ENCODE results near the gene RNF150.
"Not testable (repeated sequence)": the region's sequence is repeated elsewhere in the genome, so short reads cannot be mapped to it uniquely, and the experiment has no call there.

Gene RNF150

DNA sequence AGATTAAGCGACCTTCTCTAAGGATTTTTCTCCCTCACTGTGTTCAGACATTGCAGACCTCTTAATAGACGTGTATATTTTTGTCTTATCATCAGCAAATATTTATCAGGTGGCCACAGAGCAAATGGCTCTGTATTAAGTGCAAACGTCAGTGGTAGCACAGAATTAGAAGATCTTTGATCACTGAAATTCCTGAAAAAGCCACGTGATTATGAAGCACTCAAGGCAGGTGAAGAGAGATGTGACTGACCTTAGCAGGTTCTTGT, 271.2 kb downstream of the RNF150 start:
- DNase-seq (ENCODE audit: low spot score): no peak

DNA sequence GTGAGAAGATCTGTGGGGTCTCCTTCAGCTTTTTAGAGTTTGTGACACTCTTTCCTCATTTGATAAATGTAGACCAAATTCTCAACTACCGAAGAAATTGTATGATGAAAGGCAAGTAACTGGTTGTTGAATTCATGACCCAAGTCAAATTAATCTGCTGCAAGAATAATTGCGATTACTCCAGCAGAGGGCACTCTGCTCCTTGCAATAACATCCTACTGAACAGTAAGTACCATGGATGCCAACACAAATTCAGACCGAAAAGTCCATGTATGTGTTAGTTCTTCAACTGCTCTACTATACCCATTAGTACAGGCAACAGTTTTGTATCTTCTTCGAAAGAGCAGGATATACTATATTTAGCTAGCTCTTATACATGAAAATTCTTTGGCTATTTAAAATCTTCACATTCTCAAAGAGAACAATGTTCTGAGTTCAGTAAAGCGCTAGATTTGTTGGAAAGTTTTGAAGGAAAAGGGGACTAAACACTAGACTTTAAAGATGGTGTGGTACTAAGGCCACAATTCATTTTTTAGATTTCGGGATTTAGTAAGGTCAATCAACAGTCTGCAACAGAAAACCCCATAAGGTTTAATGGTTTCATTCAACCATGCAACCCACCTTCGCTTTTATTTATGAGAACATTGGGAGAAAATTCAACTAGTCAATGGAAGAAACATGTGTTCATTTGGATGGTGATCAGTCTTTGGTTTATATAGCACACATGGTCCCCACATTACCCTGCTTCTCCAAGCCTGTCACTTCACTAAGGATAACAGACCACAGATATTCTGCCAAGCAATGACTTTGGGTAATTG, 271.7 kb downstream of the RNF150 start:
- DNase-seq (ENCODE audit: low spot score): peak; percentile 61

DNA sequence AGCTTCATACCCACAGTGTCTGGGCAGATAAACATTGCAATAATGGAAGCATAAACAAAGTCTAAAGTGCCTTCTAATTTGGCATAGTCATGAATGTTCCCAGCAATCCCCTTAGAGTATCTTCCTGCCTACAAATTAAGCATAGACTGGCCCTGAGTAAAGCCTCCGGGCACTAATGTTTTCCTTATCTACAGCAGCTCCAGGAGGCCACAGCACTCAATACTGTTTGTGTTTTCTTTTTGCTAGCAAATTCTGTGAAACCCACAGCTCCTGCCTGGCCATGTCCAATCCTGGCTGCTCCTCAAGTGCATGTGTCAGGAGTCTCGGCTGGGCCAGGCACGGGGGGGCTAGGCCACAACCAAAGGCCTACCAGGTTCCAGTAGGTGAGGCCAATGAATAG, 274.4 kb downstream of the RNF150 start:
- DNase-seq (ENCODE audit: low spot score): no peak

DNA sequence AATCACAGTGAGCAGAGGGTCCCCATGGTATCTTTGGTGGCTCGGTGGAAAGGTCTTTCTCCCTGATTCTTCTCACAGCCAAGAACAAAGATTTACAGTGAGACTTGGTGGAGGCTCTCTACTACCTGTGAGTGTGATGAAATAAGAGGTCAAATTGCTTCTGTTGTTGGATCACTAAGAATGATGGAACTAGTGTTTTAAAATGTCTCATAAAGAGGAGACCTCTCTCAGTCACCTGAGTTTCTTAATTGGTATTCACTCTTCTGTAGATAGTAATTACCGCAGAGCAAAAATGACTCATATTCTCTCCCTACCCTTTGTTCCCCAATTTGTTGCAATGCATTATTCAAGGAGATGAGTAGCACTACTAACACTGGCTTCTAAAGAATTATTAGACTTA, 276.2 kb downstream of the RNF150 start:
- no peak for DNase-seq (ENCODE audit: low spot score)

DNA sequence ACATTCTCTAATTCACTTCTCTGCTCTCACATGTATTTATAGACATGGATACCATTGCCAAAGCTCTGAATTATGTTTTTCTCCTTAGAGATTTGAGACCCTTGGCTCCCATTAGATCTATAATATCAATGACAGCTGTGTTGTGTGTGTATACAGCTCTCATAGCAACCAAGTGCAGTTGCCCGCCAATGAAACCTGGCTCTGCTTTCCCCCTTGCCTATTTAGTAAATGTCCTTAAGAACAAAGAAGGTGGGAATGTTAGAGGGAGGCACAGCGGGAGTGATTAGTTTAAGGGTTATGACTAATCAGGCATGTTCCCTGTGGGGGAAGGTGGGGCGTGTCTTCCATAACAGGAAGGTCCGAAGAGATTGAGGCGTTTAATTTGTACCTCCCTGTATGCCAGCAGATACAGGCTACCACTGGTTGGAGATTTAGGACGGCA, 276.6 kb downstream of the RNF150 start:
- DNase-seq (ENCODE audit: low spot score): no peak

DNA sequence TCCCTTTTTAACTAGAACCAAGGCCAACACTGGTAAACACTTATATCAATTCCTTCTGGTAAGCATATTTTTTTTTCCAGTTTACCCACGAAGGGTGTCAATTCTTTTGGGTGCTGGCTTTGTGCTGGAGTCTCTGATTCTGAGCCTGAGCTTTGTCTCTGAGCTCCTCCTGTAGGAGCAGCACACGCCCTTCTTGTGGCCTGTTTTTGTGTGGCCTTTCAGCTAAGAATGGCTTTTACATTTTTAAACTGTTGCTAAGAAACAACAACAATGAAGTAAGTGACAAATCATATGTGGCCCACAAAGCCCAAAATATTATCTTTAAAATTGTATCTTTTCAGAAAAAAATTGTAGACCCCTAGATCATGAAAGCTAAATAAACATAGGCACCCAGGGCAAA, 279.1 kb downstream of the RNF150 start:
- no peak for DNase-seq (ENCODE audit: low spot score)

DNA sequence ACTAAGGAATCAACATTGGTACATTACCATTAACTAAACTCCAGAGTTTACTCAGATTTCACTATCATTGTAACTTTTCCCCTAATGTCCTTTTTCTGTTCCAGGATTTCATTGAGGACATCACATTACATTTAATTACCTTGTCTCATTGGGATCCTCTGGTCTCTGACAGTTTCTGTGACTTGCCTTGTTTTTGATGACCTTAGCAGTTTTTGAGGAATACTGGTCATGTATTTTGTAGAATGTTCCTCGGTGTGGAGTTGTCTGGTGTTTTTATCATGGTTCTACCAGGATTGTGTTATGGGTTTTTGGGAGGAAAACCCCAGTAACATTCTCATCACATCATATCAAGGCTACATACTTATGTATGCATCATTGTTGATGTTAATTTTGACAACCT, 281.5 kb downstream of the RNF150 start:
- DNase-seq (ENCODE audit: low spot score): no peak

DNA sequence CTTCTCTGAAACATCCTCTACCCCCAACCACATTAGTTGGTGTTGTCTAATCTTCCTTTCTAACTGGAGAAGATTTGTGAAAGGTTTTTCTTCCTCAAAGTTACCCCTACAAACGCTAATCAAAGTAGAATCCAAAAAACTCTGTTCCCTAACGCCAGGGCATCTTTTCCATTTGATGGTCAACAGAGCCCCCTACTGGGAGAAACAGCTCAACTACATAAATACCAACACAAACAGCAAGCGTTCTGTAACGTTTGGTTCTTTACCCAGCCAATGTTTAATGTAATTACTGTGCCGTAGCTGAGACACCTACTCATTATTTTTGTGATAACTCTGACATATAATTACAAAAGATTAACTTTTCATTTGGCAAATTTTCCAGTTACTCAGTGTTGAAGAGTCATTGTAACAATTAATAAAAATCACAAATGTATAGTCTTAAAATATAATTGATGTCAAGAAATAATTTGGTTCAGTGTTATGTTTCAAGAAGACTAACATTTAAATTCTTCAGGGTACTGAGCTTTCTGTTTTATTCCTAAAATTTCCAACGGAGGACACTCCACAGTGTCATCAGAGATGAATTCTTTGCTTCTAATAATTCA, 282.1 kb downstream of the RNF150 start:
- peak; percentile 51 for DNase-seq (ENCODE audit: low spot score)

DNA sequence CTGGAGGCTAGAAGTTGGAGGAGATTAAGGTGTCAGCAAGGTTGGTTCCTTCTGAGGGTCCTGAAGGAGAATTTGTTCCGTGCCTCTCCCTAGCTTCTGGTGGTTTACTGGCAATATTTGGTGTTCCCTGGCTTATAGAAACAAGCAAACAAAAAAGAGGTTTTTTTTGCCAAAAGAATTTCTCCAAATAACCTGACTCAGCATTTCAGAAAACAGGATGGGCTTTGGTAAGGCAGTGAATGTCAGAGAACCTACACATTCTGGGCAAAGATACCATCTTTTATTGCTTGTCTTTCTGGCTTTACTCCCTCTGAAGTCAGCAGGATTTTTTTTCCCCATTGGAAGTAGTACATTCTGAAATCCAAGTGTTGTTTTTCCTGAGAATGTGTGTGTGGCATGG, 283.7 kb downstream of the RNF150 start:
- no peak for DNase-seq (ENCODE audit: low spot score)

DNA sequence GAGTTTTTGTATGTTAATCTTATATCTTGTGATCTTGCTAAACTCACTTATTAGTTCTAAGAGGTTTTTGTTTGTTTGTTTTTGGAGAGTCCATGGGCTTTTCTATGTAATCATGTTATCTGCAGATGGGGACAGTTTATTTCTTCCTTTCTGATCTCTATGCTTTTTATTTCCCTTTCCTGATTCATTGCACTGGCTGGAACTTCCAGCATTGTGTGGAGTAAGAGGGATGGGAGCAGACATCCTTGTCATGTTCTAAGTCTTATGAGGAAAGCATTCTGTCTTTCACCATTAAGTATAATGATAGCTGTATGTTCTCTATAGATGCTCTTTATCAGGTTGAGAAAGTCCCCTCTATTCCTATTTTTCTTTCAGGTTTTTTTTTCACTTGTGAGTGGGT, 286.5 kb downstream of the RNF150 start:
- DNase-seq (ENCODE audit: low spot score): no peak

DNA sequence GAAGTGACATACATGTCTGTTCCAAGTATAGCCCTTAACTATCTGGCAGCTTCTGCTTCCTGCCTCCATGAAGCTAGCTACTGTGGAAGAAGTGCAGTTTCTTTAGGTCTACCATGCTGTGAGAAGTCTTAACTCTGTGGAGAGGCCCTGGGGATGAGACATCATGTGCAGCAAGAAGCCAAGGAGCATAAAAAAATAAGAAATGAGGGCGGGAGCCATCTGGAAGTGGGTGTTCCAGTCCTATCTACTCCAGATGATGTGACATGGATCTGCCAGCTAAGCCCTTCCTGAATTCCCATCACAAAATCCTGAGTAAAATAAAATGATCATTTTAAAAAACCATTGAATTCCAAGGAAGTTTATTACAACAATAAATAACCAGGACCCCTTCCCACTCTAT, 289.2 kb downstream of the RNF150 start:
- no peak for DNase-seq (ENCODE audit: low spot score)

DNA sequence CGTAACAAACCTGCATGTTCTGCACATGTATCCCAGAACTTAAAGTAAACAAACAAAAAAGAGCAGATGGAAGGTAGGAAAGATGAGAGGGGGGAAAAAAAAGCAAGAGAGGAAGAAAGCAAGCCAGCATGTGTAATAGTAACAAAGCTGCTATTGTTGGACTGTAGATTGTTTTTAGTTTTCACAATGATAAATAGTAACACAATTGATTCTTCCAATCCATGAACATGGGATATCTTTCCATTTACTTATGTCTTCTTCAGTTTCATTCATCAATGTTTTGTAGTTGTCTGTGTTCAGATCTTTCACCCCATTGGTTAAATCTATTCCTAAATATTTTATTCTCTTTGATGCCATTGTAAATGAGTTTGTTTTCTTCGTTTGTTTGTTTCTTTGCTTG, 292.1 kb downstream of the RNF150 start:
- no peak for DNase-seq (ENCODE audit: low spot score)

DNA sequence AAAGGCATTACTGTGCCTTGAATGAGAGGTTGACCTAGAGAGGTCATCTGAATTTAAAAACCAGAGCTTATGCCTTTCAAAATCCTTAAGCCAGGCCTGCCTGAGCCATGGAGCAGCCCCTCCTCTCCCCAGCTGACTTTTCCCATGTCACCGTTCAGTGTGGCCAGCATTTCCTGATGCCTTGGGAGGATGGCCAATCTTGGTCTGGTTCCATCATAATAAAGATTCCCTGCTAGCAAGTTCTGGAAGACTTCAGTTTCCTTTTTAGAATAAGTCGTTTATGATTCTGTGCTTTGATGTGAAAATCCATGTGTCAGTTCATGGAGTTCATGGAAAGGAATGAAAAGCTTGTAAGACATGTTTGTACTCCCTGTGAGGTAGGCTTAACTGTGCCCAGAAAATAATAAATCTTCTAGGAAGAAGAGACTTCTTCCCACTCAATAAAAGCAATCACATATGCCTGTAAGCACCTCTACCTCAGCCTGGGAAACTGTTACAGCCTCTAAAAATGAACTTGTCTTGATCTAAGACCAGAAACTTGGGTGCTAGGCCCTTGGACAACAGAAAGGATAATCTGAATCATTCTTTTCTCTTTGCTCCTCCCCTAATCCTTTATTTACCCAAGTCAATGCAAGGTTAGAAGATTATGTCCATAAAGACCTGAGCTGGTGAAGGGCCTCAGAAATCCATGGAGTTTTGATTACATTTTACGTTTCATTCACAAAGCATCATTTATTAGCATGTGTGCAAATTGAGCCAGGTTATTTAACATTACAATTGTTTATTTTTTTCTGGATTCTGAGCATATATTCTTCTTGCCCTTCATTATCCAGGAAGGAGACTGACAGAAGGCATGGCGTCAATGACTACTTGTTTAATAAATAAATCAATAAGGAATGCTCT, 293.1 kb downstream of the RNF150 start:
- no peak for DNase-seq (ENCODE audit: low spot score)

DNA sequence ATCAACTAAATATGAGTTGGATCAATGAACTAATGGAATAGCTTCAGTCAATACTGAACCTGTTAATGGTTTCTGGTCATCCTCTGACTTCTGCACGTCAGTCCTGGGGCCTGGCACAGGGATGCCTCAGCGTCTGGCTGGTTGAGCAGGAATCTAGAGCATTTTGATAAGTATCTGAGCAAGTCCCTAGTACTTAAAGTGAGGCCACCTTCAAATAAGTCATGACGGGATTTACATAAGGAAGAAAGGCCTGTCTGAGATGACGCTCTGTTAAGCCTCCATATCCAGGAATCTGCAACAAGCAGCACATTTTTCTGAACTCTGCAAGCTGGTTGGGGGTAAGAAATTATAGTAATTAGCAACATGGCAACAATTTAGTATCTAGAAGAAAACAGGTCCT, 293.9 kb downstream of the RNF150 start:
- DNase-seq (ENCODE audit: low spot score): no peak

DNA sequence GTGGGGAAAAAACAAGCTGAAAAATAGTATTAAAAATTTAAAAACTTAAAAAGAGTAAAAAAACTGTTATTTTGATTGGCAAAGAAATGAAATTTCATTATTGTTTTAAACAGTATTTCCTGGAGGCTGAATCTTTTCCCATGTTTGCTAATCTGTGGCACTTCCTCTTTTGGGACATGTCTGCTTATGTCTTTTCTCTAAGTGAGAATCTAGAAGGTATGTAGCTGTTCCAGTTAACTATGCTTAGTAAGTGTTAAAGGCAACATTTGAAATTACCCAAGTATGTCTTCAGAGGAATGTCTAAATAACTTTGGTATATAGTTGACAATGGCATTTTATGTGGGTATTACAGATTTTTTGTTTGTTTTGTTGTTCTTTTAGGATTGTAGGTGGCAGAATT, 295.5 kb downstream of the RNF150 start:
- DNase-seq (ENCODE audit: low spot score): no peak

DNA sequence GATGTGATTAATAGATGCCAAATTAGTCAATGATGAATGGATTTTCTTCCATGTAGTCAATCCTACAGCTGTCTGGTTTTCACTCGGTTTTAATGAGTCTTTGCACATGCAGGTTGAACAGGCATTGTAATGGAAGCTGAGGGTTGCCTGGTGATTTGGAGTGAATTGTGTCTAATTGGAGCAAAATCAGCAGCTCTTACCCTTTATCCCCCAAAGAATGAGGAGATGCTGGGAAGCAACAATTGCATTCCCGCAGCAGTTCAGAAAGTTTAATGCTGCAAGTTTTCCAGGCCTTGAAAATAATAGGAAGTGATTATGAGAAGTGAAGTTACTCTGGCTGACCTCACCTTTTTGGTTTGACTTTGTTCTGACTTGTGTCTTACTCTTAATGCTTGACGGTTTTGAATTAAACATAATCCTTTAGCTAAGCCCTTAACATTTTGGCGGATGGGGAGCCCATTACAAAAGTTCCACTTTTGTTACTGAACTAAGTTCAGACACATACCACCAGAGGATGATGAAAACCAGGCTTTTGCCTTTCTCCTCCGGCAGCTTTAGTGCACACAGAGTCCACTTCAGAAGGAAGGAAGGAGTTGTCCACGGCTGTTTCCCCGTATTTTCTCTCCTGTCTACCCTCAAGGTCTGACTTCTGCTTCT, 298.3 kb downstream of the RNF150 start:
- DNase-seq (ENCODE audit: low spot score): no peak

DNA sequence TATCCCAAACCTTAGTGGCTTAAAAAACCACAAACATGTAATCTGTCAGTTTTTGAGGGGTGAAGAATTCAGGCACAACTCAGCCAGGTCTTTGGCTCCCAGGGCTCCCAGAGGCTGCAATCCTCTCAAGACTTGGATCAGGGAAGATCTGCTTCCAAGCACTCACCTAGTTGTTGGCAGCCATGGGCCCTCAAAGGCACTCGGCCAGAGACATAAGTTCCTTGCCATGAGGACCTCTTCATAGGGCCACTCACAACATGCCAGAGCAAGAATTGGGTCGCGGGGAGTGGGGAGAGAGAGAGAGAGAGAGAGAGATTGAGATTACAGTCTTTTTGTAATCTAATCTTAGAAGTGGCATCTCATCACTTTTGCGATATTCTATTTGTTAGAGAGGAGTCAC, 300.0 kb downstream of the RNF150 start:
- no peak for DNase-seq (ENCODE audit: low spot score)

DNA sequence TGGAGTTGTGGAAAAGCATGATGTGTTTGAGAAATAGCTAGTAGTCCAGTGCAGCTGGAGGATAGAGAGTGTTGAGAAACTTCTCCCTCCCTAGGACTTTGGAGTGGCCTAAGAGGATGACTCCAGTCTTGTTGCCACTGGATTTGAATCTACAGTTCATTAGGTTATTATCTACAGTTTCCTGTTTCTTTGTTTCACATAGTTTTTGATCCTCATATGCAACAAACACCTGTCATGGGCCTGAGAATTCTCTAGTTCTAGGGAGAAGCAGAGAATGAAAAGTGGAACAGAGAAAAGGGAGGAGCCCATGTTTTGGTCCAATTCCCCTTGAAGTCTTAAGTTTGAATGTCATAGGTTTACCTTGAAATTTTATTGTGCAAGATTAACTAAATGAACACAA, 303.4 kb downstream of the RNF150 start:
- DNase-seq (ENCODE audit: low spot score): no peak

DNA sequence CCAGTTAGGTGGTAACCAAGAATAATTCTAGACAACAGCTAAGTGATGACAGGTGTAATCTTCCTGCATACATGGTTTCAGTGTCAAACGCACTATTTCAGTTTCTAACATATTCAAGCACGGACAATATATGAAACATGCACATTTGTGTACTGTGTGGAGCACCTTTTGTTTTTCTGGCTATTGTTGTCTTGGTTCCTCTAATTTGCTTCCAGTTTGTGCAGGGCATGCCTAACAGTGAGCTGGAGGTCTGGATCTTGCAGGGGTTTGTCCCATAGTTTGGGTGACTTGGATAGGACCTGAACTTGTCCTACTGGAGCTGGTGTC, 306.6 kb downstream of the RNF150 start:
- DNase-seq (ENCODE audit: low spot score): no peak

DNA sequence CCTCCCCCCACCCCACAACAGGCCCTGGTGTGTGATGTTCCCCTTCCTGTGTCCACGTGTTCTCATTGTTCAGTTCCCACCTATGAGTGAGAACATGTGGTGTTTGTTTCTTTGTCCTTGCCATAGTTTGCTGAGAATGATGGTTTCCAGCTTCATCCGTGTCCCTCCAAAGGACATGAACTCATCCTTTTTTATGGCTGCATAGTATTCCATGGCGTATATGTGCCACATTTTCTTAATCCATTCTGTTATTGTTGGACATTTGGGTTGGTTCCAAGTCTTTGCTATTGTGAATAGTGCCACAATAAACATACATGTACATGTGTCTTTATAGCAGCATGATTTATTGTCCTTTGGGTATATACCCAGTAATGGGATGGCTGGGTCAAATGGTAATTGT, 312.7 kb downstream of the RNF150 start:
- DNase-seq (ENCODE audit: low spot score): not testable (repeated sequence)

DNA sequence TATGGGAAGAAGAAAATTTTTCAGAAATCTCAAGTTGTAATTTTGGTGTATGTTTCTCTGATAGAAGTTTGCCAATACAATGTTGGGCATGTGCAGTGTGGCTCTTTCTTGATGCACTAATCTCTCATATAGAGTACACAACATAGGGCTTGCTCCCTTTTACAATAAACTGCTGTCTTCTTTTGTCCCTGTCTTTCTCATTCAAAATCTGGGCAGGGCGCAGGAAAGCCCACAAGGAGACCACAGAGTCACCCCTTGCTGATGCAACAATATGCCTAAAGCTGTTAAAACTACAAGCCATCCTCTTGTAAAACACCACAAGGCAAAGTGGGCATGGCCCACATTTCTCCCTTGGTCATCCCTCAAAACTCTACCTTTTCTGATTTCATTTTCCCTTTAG, 313.7 kb downstream of the RNF150 start:
- no peak for DNase-seq (ENCODE audit: low spot score)

DNA sequence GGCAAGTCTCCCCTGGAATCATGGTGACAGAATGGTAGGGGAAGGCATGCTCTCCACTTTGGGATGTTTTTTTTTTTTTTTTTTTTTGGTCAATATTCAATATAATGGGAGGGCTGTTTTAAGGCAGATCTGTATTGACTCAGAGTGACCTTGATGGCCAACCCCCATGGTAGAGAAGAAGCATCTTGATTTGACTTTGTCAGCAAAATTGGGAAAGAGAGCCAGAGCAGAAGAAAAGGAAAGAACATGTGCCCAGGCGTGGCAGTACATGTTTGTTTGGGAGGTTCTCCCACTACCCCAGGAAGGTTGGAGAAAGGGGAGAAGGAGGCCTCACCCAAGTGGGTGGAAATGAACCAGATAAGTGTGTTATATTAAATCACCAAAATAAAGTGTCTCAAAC, 314.8 kb downstream of the RNF150 start:
- no peak for DNase-seq (ENCODE audit: low spot score)

Data from activated CD4-positive, alpha-beta T cell treated with anti-CD3 and anti-CD28 coated beads, Interleukin-2, Interleukin-4, amounts not matched to agents 100 ng/mL and 50 ng/mL, durations not matched to agents 16 hours and 8 hours (primary cell).